ENCODE measurements around the gene HMX3. TPM values are rescaled to one million over a fixed set of nuclear protein-coding genes. Genes with fewer than 3 reads are reported as not detected.

Gene HMX3
- total and polyA plus RNA-seq, 2 of the 8 experiments (the other 6 are each of a cell fraction or from before 2014, with no cell fraction given): 0.05 TPM; not detected in 1

- H3K36me3 ChIP-seq (ENCODE audit: control insufficient read depth in 2 of 4, insufficient read depth in 4 of 4, low read length in 3 of 4): peaks cover 0 to 4% (median 0%) of the 10 kb centered on the region in 4 experiments; a peak in 2 of 8 replicates
- peaks cover 6% of the 10 kb centered on the region; the same call in 1 of the 2 replicates for H3K79me1 ChIP-seq (ENCODE audit: low read depth, low read length)
- H3K18ac ChIP-seq (ENCODE audit: extremely low read depth, low read length): peak overlapping the region; percentile 85
- H3K4me1 ChIP-seq (replicated peaks in 1 of 4; ENCODE audit: control insufficient read depth in 3 of 4, insufficient read depth in 4 of 4, low read length in 3 of 4): peaks cover 19 to 50% (median 32%) of the 10 kb centered on the region in 4 experiments
- peak overlapping the region; percentile 55; the same call in 1 of the 2 replicates for H2AK5ac ChIP-seq (ENCODE audit: low read depth, low read length)
- H4K20me1 ChIP-seq (replicated peaks in 1 of 2; ENCODE audit: control insufficient read depth in 1 of 2, insufficient read depth in 2 of 2, low read length in 2 of 2): peaks cover 7 to 14% of the 10 kb centered on the region in 2 experiments
- DNase-seq (ENCODE audit: low read depth in 1 of 2, low spot score in 2 of 2): no peak
- H3K27me3 ChIP-seq (replicated peaks in 1 of 4; ENCODE audit: control insufficient read depth in 3 of 4, extremely low read depth in 1 of 4, insufficient read depth in 3 of 4, low read length in 3 of 4): peaks cover 50 to 77% (median 63%) of the 10 kb centered on the region in 4 experiments
- H2AFZ ChIP-seq (ENCODE audit: low read length): no peak overlapping the region
- no peak overlapping the region for H3K14ac ChIP-seq (ENCODE audit: insufficient read length)
- peak overlapping the region; percentile 81; the same call in 1 of the 2 replicates for H2BK15ac ChIP-seq (ENCODE audit: low read length)
- ChIA-PET POLR2A (ENCODE audit: partially characterized antibody) (interaction anchor here (0.9 to 5.0 kb wide), 9 partner anchors 10 to 63 kb away, joined by 3 to 37 read pairs (median 5); no protein-coding TSS in a partner anchor), CTCF (ENCODE audit: partially characterized antibody) (interaction anchor here (0.7 to 4.7 kb wide), 10 partner anchors 11 to 164 kb away, joined by 3 to 37 read pairs (median 6); no protein-coding TSS in a partner anchor)
- H2BK120ac ChIP-seq (replicated peaks; ENCODE audit: low read depth, low read length): peak overlapping the region; percentile 85
- peaks cover 7 to 8% of the 10 kb centered on the region in 2 experiments; a peak in 3 of 4 replicates for H3K79me2 ChIP-seq (ENCODE audit: control insufficient read depth in 1 of 2, insufficient read depth in 2 of 2, low read length in 2 of 2)
- H3K27ac ChIP-seq (ENCODE audit: low read depth, low read length): no peak overlapping the region; the same call in 1 of the 2 replicates
- peak overlapping the region in 2 of 4 experiments; percentile 13 to 54; a peak in 4 of 7 replicates for H3K9ac ChIP-seq (replicated peaks in 1 of 4; ENCODE audit: extremely low read depth in 1 of 4, low read depth in 3 of 4, low read length in 3 of 4)
- H4K5ac ChIP-seq (ENCODE audit: insufficient read length, low read depth, low read length): no peak overlapping the region
- peak overlapping the region; percentile 72 for H3K56ac ChIP-seq (replicated peaks; ENCODE audit: insufficient read length, low read depth, low read length)
- FAIRE-seq: no peak
- H2BK20ac ChIP-seq (ENCODE audit: low read length): peak overlapping the region; percentile 99; the same call in 1 of the 2 replicates
- no peaks in the 10 kb centered on the region for H3K9me3 ChIP-seq (ENCODE audit: insufficient read depth in 2 of 2, low read depth in 1 of 2, low read length in 1 of 2)
- H3K4ac ChIP-seq (replicated peaks; ENCODE audit: insufficient read length, low read depth, low read length): peak overlapping the region; percentile 89
- peak overlapping the region; percentile 96; the same call in 1 of the 2 replicates for H2BK12ac ChIP-seq (ENCODE audit: low read depth, low read length)
- H4K8ac ChIP-seq (ENCODE audit: extremely low read depth, insufficient read depth, low read length): no peak overlapping the region; the same call in 1 of the 2 replicates
- peak overlapping the region; percentile 84; the same call in 1 of the 2 replicates for H2BK5ac ChIP-seq (ENCODE audit: low read depth, low read length)
- no peak overlapping the region for H3K23ac ChIP-seq (ENCODE audit: insufficient read length)
- WGBS, 2 experiments (ENCODE audit: extremely low coverage in 1 of 2, insufficient coverage in 1 of 2, insufficient read length in 1 of 2, insufficient replicate concordance in 2 of 2, low coverage in 1 of 2, low lambda C conversion rate in 2 of 2, missing lambda C conversion rate in 1 of 2): 5% methylated on average over 31 of the region's 34 CpGs; no CpG with 5 or more reads in 1 of the 2 experiments
- peak overlapping the region; percentile 97 for H4K91ac ChIP-seq (replicated peaks; ENCODE audit: insufficient read length, low read length)
- peak overlapping the region; percentile 21 to 59 (median 37) for H3K4me3 ChIP-seq (ENCODE audit: extremely low read depth in 1 of 4, insufficient read depth in 2 of 4, low read depth in 3 of 4, low read length in 4 of 4)
- H3K23me2 ChIP-seq (ENCODE audit: low read depth, low read length): peaks cover 23% of the 10 kb centered on the region
- H3K4me2 ChIP-seq (ENCODE audit: insufficient read depth in 1 of 2, low read depth in 2 of 2, low read length in 2 of 2): peak overlapping the region; percentile 86 to 95
- no peak for TF ChIP-seq CHD1 (IDR thresholded peaks at IDR 0.05; ENCODE audit: low read depth, low read length)
- peak in 1 of 2 experiments; percentile 13; a peak in 1 of 3 replicates for TF ChIP-seq EP300 (IDR thresholded peaks at IDR 0.05; ENCODE audit: borderline replicate concordance in 1 of 2, low read depth in 2 of 2, low read length in 2 of 2)
- TF ChIP-seq ATF3 (IDR thresholded peaks at IDR 0.05; ENCODE audit: insufficient read depth, low read depth, low read length): no peak
- TF ChIP-seq CBX5 (IDR thresholded peaks at IDR 0.05; ENCODE audit: low read depth, low read length): no peak
- TF ChIP-seq RBBP5 (IDR thresholded peaks at IDR 0.05; ENCODE audit: borderline replicate concordance, low read depth, low read length): no peak
- no peak for TF ChIP-seq ASH2L (IDR thresholded peaks at IDR 0.05; ENCODE audit: low read length)
- no peak for TF ChIP-seq NANOG (IDR thresholded peaks at IDR 0.05; ENCODE audit: insufficient read depth, low read depth, low read length, poor library complexity, severe bottlenecking)
- no peak for TF ChIP-seq RAD21 (IDR thresholded peaks at IDR 0.05 in 1 of 2, conservative IDR thresholded peaks at IDR 0.05 in 1 of 2; ENCODE audit: low read depth in 2 of 2, low read length in 2 of 2)
- TF ChIP-seq CREB1 (IDR thresholded peaks at IDR 0.05): no peak
- no peak for TF ChIP-seq POLR2A (IDR thresholded peaks at IDR 0.05; ENCODE audit: control extremely low read depth in 1 of 2, low read depth in 2 of 2, low read length in 2 of 2)
Measured at GRCh38 chr10:123150271-123150985, 14.7 kb downstream of the HMX3 start.
